H9 (cell line): Measurements from ENCODE around the gene TMEM267. TPM values are rescaled to one million over a fixed set of nuclear protein-coding genes. Genes with fewer than 3 reads are reported as not detected.

ENCODE experiments used
- DNase-seq: peaks from one replicate; pipeline ENCODE4 v3.0.0-alpha.2; 2017
- H2AFZ ChIP-seq: one replicate; pipeline ENCODE4 v1.6.1; 2013; ENCODE audit warnings: mild to moderate bottlenecking, low read length, control low read depth, moderate library complexity
- H2AK5ac ChIP-seq: 2 replicates; pipeline ENCODE4 v1.6.1; 2013; ENCODE audit warnings: low read length, control low read depth, mixed read lengths; ENCODE audit not compliant: insufficient read length
- H2BK120ac ChIP-seq: one replicate; pipeline ENCODE4 v1.6.1; 2013; ENCODE audit warnings: low read depth, mild to moderate bottlenecking, low read length, control low read depth, inconsistent platforms; ENCODE audit not compliant: poor library complexity, severe bottlenecking
- H2BK12ac ChIP-seq: 2 replicates; pipeline ENCODE4 v1.6.1; 2013; ENCODE audit warnings: low read length, control low read depth, mixed read lengths, low read depth; ENCODE audit not compliant: insufficient read length
- H2BK15ac ChIP-seq: 2 replicates; pipeline ENCODE4 v1.6.1; 2013; ENCODE audit warnings: low read depth, low read length, control low read depth
- H2BK20ac ChIP-seq: one replicate; pipeline ENCODE4 v1.6.1; 2013; ENCODE audit warnings: low read depth, mild to moderate bottlenecking, low read length, control low read depth, inconsistent platforms; ENCODE audit not compliant: poor library complexity, severe bottlenecking
- H2BK5ac ChIP-seq: 2 replicates; pipeline ENCODE4 v1.6.1; 2013; ENCODE audit warnings: low read length, control low read depth, mixed read lengths; ENCODE audit not compliant: insufficient read length
- H3K14ac ChIP-seq: 2 replicates; pipeline ENCODE4 v1.6.1; 2013; ENCODE audit warnings: low read length, control low read depth; ENCODE audit not compliant: insufficient read depth
- H3K18ac ChIP-seq: 2 replicates; pipeline ENCODE4 v1.6.1; 2013; ENCODE audit warnings: low read depth, mild to moderate bottlenecking, mixed read lengths, low read length, control low read depth; ENCODE audit not compliant: insufficient read length
- H3K23ac ChIP-seq: 2 replicates; pipeline ENCODE4 v1.6.1; 2013; ENCODE audit warnings: low read length, control low read depth, mixed read lengths, low read depth; ENCODE audit not compliant: insufficient read length
- H3K23me2 ChIP-seq: 2 replicates; pipeline ENCODE4 v1.6.1; 2013; ENCODE audit warnings: low read depth, mild to moderate bottlenecking, mixed read lengths, low read length, control low read depth; ENCODE audit not compliant: insufficient read length, poor library complexity, severe bottlenecking
- H3K27ac ChIP-seq: 2 replicates; pipeline ENCODE4 v1.5.1; 2013; ENCODE audit warnings: low read length, control low read depth, mixed read lengths, low read depth; ENCODE audit not compliant: insufficient read length
- H3K27me3 ChIP-seq: 2 replicates; pipeline ENCODE4 v1.6.1; 2013; ENCODE audit warnings: low read length, control low read depth, inconsistent platforms; ENCODE audit not compliant: insufficient read depth
- H3K4ac ChIP-seq: 2 replicates; pipeline ENCODE4 v1.6.1; 2013; ENCODE audit warnings: low read depth, mild to moderate bottlenecking, control low read depth, inconsistent platforms, low read length, moderate library complexity
- H3K4me1 ChIP-seq: 2 replicates; pipeline ENCODE4 v1.6.1; 2013; ENCODE audit warnings: low read length, control low read depth, inconsistent platforms; ENCODE audit not compliant: insufficient read depth
- H3K4me2 ChIP-seq: 2 replicates; pipeline ENCODE4 v1.6.1; 2013; ENCODE audit warnings: low read length, control low read depth, mixed read lengths; ENCODE audit not compliant: insufficient read length, insufficient read depth
- H3K56ac ChIP-seq: 2 replicates; pipeline ENCODE4 v1.6.1; 2013; ENCODE audit warnings: low read depth, mild to moderate bottlenecking, mixed read lengths, low read length, control low read depth; ENCODE audit not compliant: insufficient read length
- H3K79me1 ChIP-seq: 2 replicates; pipeline ENCODE4 v1.6.1; 2013; ENCODE audit warnings: low read depth, mild to moderate bottlenecking, moderate library complexity, low read length, control low read depth, inconsistent platforms; ENCODE audit not compliant: insufficient read depth, poor library complexity, severe bottlenecking
- H3K79me2 ChIP-seq: 2 replicates; pipeline ENCODE4 v1.6.1; 2013; ENCODE audit warnings: low read length, control low read depth, inconsistent platforms; ENCODE audit not compliant: insufficient read depth
- H3K9ac ChIP-seq: 2 replicates; pipeline ENCODE4 v1.6.1; 2013; ENCODE audit warnings: low read length, control low read depth, mixed read lengths; ENCODE audit not compliant: insufficient read length; ENCODE audit errors: extremely low read depth
- H3K9me3 ChIP-seq: one replicate; pipeline ENCODE4 v1.6.1; 2013; ENCODE audit warnings: low read depth, low read length, inconsistent platforms; ENCODE audit not compliant: control insufficient read depth
- H3T11ph ChIP-seq: one replicate; pipeline ENCODE4 v1.6.1; 2013; ENCODE audit warnings: mild to moderate bottlenecking, low read length, control low read depth, inconsistent platforms
- H4K20me1 ChIP-seq: one replicate; pipeline ENCODE4 v1.6.1; 2013; ENCODE audit not compliant: control insufficient read depth, insufficient read length, insufficient read depth
- H4K5ac ChIP-seq: 2 replicates; pipeline ENCODE4 v1.6.1; 2013; ENCODE audit warnings: low read depth, mild to moderate bottlenecking, mixed read lengths, low read length, control low read depth; ENCODE audit not compliant: insufficient read length
- H4K8ac ChIP-seq: replicated peaks from 2 replicates; pipeline ENCODE4 v1.6.1; 2013; ENCODE audit warnings: low read length, control low read depth, mixed read lengths, low read depth; ENCODE audit not compliant: insufficient read length
- H4K91ac ChIP-seq: 2 replicates; pipeline ENCODE4 v1.6.1; 2013; ENCODE audit warnings: low read depth, mild to moderate bottlenecking, moderate library complexity, mixed read lengths, low read length, control low read depth; ENCODE audit not compliant: insufficient read length
- H3K27ac Mint-ChIP-seq, 3 experiments: 2 replicates in 2 of 3; 3 replicates in 1 of 3; pipeline ENCODE4 v1.8.0; 2020 to 2021; ENCODE audit warnings: mixed read lengths in 3 of 3, mild to moderate bottlenecking in 1 of 3, moderate library complexity in 1 of 3
- H3K27me3 Mint-ChIP-seq: 2 replicates; pipeline ENCODE4 v1.8.0; 2021; ENCODE audit warnings: low read depth, mild to moderate bottlenecking, moderate library complexity, mixed read lengths
- H3K36me3 Mint-ChIP-seq, 3 experiments: 2 replicates in 2 of 3; 3 replicates in 1 of 3; pipeline ENCODE4 v1.8.0; 2020 to 2021; ENCODE audit warnings: low read depth in 3 of 3, mixed read lengths in 3 of 3; ENCODE audit not compliant: insufficient read depth in 1 of 3
- H3K4me1 Mint-ChIP-seq, 2 experiments: 2 replicates each; pipeline ENCODE4 v1.8.0; 2020; ENCODE audit warnings: mixed read lengths in 2 of 2
- H3K4me3 Mint-ChIP-seq, 2 experiments: 2 replicates in 1 of 2; 3 replicates in 1 of 2; pipeline ENCODE4 v1.8.0; 2020 to 2021; ENCODE audit warnings: mild to moderate bottlenecking in 2 of 2, mixed read lengths in 2 of 2, moderate library complexity in 1 of 2
- H3K9me3 Mint-ChIP-seq, 2 experiments: 2 replicates in 1 of 2; 3 replicates in 1 of 2; pipeline ENCODE4 v1.8.0; 2020; ENCODE audit warnings: mild to moderate bottlenecking in 2 of 2, mixed read lengths in 2 of 2, moderate library complexity in 1 of 2
- CTCF ChIP-seq: fragments of 200-600 bp; sonication (generic); conservative IDR thresholded peaks from 3 replicates; pipeline ENCODE4 v1.8.0; 2021; ENCODE audit warnings: antibody characterized with exemption, mild to moderate bottlenecking
- WGBS: extraction: QIAGEN DNeasy Blood & Tissue Kit; methylation state at CpG from one replicate; pipeline ENCODE4 v1.1.7; 2013; ENCODE audit warnings: missing lambda C conversion rate, low lambda C conversion rate, mixed read lengths; ENCODE audit not compliant: insufficient read length; ENCODE audit errors: extremely low coverage; 5-methylcytosine and 5-hydroxymethylcytosine counted together
- total RNA-seq: library from RNA; stranded (reverse); gene quantifications from 2 replicates; pipeline ENCODE4 v1.2.1, GENCODE V29; 2021

Gene TMEM267
- total RNA-seq, 1 experiment from 2014 or later: 5.1 TPM

GRCh38 chr5:43523662-43524072 lies 40.0 kb upstream of the TMEM267 start:
- H3K23ac ChIP-seq: no peak overlapping the region
- H4K91ac ChIP-seq: no peak overlapping the region
- no peaks in the 10 kb centered on the region for H3K79me2 ChIP-seq
- peaks cover 39 to 42% (median 41%) of the 10 kb centered on the region in 3 experiments for H3K36me3 Mint-ChIP-seq
- no peak overlapping the region for H3T11ph ChIP-seq
- no peaks in the 10 kb centered on the region for H3K79me1 ChIP-seq
- no peak for TF ChIP-seq CTCF
- no peak overlapping the region for H3K14ac ChIP-seq
- no peaks in the 10 kb centered on the region for H4K20me1 ChIP-seq
- no peaks in the 10 kb centered on the region for H3K4me1 ChIP-seq
- H2BK120ac ChIP-seq: no peak overlapping the region
- no peak overlapping the region for H3K27ac ChIP-seq
- no peak overlapping the region for H2BK5ac ChIP-seq
- H3K27me3 Mint-ChIP-seq: peaks cover 2% of the 10 kb centered on the region; the same call in 1 of the 2 replicates
- no peak overlapping the region for H2BK15ac ChIP-seq
- no peak overlapping the region for H4K8ac ChIP-seq
- no peak overlapping the region for H3K9ac ChIP-seq
- H2AK5ac ChIP-seq: no peak overlapping the region
- H3K9me3 Mint-ChIP-seq: peaks cover 6 to 9% of the 10 kb centered on the region in 2 experiments; a peak in 4 of 5 replicates
- DNase-seq: no peak
- H3K4me2 ChIP-seq: no peak overlapping the region
- no CpG with 5 or more reads among the region's 2 CpGs for WGBS
- H3K23me2 ChIP-seq: no peaks in the 10 kb centered on the region
- H3K27ac Mint-ChIP-seq: no peak overlapping the region
- H2BK12ac ChIP-seq: no peak overlapping the region
- H3K4ac ChIP-seq: no peak overlapping the region
- H4K5ac ChIP-seq: no peak overlapping the region
- H3K18ac ChIP-seq: no peak overlapping the region
- no peak overlapping the region for H3K4me3 Mint-ChIP-seq
- H3K4me1 Mint-ChIP-seq: no peaks in the 10 kb centered on the region
- no peak overlapping the region for H3K56ac ChIP-seq
- H3K27me3 ChIP-seq: no peaks in the 10 kb centered on the region
- no peak overlapping the region for H2BK20ac ChIP-seq
- H3K9me3 ChIP-seq: no peaks in the 10 kb centered on the region
- H2AFZ ChIP-seq: no peak overlapping the region
